Esophagus squamous epithelium (tissue), 4 donors: ENCODE results near the gene MARCHF10.

Experiments
- CTCF ChIP-seq, 6 experiments: fragments of 450-650 bp in 4 of 6; fragments of 200-600 bp in 2 of 6; sonication (generic) in 2 of 6; IDR thresholded peaks; one replicate each; pipeline ENCODE4 v1.5.1; 2016 to 2019; ENCODE audit warnings: antibody characterized with exemption in 6 of 6, mild to moderate bottlenecking in 4 of 6, moderate library complexity in 4 of 6
- POLR2A ChIP-seq, 4 donors: fragments of 450-650 bp; IDR thresholded peaks; one replicate each; pipeline ENCODE4 v1.6.1; 2017; ENCODE audit warnings: antibody characterized with exemption in 4 of 4, mild to moderate bottlenecking in 4 of 4, moderate library complexity in 3 of 4

DNA sequence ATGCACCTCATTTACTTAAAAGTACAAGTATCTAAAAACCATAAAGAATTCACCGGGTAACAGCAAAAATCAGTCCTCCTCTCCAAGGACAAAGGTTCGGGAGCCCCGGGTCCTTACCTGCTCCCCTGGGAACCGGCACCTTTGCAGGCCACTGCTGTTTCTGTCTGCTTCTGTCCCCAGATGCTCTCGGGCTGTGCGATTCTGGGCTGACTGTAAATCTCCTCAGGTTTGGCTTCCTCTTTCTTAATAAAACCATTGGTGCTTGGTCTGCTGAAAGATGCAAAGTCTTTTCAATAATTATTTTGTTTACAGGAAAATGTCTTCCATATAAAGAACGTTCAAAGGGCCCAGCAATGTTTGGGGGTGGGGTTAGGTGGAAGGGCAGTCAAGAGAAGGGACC is 63.9 kb downstream of the MARCHF10 start:
- TF ChIP-seq POLR2A (IDR thresholded peaks at IDR 0.05) (no peak), CTCF (IDR thresholded peaks at IDR 0.05) (no peak)
